Measurements from ENCODE around the gene METTL21A.
"Not testable (repeated sequence)": the region's sequence is repeated elsewhere in the genome, so short reads cannot be mapped to it uniquely, and the experiment has no call there.

The METTL21A gene

GRCh38 chr2:207625014-207625907 is at the start of gene METTL21A:
Gene METTL21A (minus strand): TSS chr2:207625394. CDS start chr2:207624375, 1,019 bp downstream.
- peak; percentile 94 for DNase-seq

- DNase-seq: no peak
Measured at GRCh38 chr2:207674826-207675225, 49.6 kb upstream of the METTL21A start.

GRCh38 chr2:207674266-207674774 is 49.1 kb upstream of the METTL21A start:
- DNase-seq: no peak

GRCh38 chr2:207673431-207673830 is 48.2 kb upstream of the METTL21A start:
- DNase-seq: no peak

GRCh38 chr2:207670887-207671286 is 45.7 kb upstream of the METTL21A start:
- no peak for DNase-seq

- no peak for DNase-seq
Measured at GRCh38 chr2:207663870-207664545, 38.8 kb upstream of the METTL21A start.

- no peak for DNase-seq
Measured at GRCh38 chr2:207662203-207662602, 37.0 kb upstream of the METTL21A start.

GRCh38 chr2:207660994-207661393 is 35.8 kb upstream of the METTL21A start:
- no peak for DNase-seq

GRCh38 chr2:207658156-207658555 is 33.0 kb upstream of the METTL21A start:
- no peak for DNase-seq

- no peak for DNase-seq
Measured at GRCh38 chr2:207655000-207655399, 29.8 kb upstream of the METTL21A start.

- not testable (repeated sequence) for DNase-seq
Measured at GRCh38 chr2:207646582-207646981, 21.4 kb upstream of the METTL21A start.

- no peak for DNase-seq
Measured at GRCh38 chr2:207643892-207644291, 18.7 kb upstream of the METTL21A start.

- DNase-seq: no peak
Measured at GRCh38 chr2:207640661-207641060, 15.5 kb upstream of the METTL21A start.

- DNase-seq: no peak
Measured at GRCh38 chr2:207640160-207640559, 15.0 kb upstream of the METTL21A start.

- DNase-seq: not testable (repeated sequence)
Measured at GRCh38 chr2:207639288-207639687, 14.1 kb upstream of the METTL21A start.

GRCh38 chr2:207635468-207636200 is 10.4 kb upstream of the METTL21A start:
- no peak for DNase-seq

GRCh38 chr2:207633686-207634085 is 8.5 kb upstream of the METTL21A start:
- no peak for DNase-seq

GRCh38 chr2:207632575-207633493 is 7.6 kb upstream of the METTL21A start:
- DNase-seq: peak in 1 of 2 donors; percentile 10

- no peak for DNase-seq
Measured at GRCh38 chr2:207630491-207630890, 5.3 kb upstream of the METTL21A start.

- DNase-seq: no peak
Measured at GRCh38 chr2:207629553-207629952, 4.4 kb upstream of the METTL21A start.

- peak; percentile 68 to 74 for DNase-seq
Measured at GRCh38 chr2:207624185-207625013, 795 bp downstream of the METTL21A start.

Data from stimulated activated CD4-positive, alpha-beta T cell treated with anti-CD3 and anti-CD28 coated beads, Interleukin-2, amount 100 ng/mL, for 24 hours (primary cell).